ENCODE results near the gene PTCHD4.

DNA sequence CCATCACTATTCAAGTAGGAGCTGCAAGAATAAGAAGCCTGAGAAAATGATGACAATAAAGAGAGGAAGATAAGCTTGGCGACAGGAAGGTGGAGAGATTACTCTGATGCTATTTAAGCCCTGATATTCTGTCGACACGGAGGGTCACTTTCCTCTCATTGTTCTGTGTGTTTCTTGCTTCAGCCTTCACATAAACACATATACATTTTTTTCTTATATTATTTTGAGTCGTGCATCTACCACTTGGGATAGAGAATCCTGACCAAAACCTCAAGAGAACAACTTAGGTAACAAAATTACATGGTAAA, 10.5 kb downstream of the PTCHD4 start:
- no peak for TF ChIP-seq ZNF274 (IDR thresholded peaks at IDR 0.05; ENCODE audit: low read depth, low read length)
- TF ChIP-seq SUZ12 (IDR thresholded peaks at IDR 0.05; ENCODE audit: extremely low read depth, insufficient read depth, insufficient read length): no peak
- TF ChIP-seq YY1 (IDR thresholded peaks at IDR 0.05; ENCODE audit: insufficient read depth, insufficient read length): no peak

All from NT2/D1 (cell line).